ENCODE measurements around the gene ERICH6. TPM values are rescaled to one million over a fixed set of nuclear protein-coding genes. Genes with fewer than 3 reads are reported as not detected.

The ERICH6 gene
- total RNA-seq = not detected in 2 replicates

GRCh38 chr3:150703756-150704344 lies at the start of gene ERICH6:
ERICH6 (minus strand) TSS chr3:150703920; CDS start chr3:150703898, 22 bp downstream.

Other genes with a start within 250 kb of the ERICH6 start
- 169 and 227 TPM in 2 replicates for gene SERP1, start 157.4 kb downstream of the ERICH6 start, total RNA-seq
- 167 and 315 TPM in 2 replicates for gene EIF2A, start 157.1 kb downstream of the ERICH6 start, total RNA-seq
- gene SELENOT, start 100.6 kb downstream of the ERICH6 start, total RNA-seq = 109 and 149 TPM in 2 replicates
- 18.7 and 24.7 TPM in 2 replicates for gene SIAH2, start 59.2 kb upstream of the ERICH6 start, total RNA-seq
- gene MINDY4B, start 201.5 kb upstream of the ERICH6 start, total RNA-seq = not detected in 2 replicates